ENCODE data around the gene TM7SF3.
"Not testable (repeated sequence)": the region's sequence is repeated elsewhere in the genome, so short reads cannot be mapped to it uniquely, and the experiment has no call there.

The TM7SF3 gene, protein sequence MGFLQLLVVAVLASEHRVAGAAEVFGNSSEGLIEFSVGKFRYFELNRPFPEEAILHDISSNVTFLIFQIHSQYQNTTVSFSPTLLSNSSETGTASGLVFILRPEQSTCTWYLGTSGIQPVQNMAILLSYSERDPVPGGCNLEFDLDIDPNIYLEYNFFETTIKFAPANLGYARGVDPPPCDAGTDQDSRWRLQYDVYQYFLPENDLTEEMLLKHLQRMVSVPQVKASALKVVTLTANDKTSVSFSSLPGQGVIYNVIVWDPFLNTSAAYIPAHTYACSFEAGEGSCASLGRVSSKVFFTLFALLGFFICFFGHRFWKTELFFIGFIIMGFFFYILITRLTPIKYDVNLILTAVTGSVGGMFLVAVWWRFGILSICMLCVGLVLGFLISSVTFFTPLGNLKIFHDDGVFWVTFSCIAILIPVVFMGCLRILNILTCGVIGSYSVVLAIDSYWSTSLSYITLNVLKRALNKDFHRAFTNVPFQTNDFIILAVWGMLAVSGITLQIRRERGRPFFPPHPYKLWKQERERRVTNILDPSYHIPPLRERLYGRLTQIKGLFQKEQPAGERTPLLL

DNA sequence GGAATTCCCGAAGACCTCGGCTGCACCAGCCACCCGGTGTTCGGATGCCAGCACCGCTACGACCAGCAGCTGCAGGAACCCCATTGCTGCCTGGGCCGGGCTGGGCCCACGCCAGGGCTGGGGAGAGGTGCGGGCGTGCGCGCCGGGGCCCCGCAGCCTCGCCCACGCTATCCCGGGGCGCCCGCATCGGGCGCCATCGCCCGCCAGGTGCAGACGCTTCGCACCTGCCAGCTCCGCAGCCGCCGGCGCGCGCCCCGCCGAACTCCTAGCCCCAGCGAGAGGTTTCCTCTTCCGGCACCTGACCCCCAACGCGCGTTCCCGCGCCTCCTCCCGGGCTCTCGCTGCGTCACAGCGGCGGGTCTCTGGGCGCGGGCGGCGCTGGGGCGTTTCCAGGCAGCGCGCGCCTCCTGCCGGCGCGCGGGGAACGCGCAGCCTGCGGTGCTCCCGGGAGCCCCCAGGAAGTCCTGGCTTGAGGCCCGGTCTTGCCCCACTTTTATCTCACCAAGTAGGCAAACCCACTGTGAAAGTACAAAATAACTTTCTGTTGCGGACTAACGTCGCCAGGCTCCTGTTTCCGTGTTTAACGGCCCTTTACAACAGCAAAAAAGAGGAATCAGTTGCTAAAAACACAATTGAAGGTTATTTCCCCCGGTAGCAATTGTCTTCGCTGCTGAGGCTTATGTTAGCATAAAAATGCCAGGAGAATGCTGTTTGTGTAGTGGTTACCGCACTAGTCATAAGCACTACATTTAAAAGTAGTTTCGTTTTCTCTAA lies at the start of gene TM7SF3:
TSS of gene TM7SF3 (minus strand) at position 300 of the 774 bp plus-strand sequence. CDS start at position 84, 216 bp downstream.
- peak; percentile 100 for DNase-seq

DNA sequence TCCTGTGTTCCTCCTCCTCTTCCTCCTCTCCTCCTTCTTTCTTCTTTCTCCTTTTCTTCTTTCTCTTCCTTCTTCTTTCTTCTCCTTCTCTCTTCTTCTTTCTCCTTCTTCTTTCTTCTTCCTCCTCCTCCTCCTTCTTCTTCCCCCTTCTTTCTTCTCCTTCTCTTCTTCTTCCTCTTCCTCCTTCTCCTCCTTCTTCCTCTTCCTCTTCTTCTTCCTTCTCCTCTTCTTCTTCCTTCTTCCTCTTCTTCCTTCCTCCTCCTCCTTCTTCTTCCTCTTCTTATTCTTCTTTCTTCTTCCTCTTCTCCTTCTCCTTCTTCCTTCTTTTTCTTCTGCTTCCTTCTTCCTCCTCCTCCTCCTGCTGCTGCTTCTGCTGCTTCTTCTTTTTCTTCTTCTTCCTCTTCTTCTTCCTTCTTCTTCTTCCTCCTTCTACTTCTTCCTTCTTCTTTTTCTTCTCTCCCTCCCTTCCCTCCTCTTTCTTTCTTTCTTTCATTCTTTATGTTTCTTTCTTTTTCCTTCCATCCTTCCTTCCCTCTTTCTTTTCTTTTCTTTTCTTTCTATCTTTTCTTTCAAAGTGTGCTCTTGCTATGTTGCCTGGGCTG lies 49.2 kb upstream of the TM7SF3 start:
- DNase-seq = no peak

DNA sequence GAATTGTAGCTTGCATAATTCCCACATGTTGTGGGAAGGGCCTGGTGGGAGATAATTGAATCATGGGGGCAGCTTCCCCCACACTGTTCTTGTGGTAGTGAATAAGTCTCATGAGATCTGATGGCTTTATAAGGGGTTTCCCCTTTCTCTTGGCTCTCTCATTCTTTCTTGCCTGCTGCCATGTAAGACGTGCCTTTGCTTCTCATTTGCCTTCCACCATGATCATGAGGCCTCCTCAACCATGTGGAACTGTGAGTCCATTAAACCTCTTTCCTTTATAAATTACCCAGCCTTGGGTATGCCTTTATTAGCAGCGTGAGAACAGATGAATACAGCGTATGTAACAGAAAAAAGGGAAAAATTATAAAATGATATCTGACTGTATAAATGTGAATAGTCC lies 47.1 kb upstream of the TM7SF3 start:
- no peak for DNase-seq

DNA sequence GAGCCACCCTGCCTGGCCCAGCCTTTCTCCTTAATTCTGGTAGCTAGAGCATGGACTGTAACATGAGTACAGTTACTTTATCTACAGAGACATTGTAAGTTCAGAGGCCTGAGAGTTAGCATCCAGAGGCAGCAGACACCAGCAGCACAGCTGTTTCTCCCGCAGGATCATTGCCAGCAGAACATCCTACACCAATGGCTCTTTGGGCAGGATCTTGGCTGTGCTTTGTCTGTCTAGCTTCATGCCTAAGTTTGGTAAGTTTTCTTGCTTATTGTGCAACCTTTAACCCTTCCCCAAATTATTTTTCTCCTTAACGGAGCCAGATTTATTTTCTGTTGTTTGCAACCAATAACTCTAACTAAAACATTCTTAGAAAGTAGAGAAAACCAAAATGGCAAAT lies 46.6 kb upstream of the TM7SF3 start:
- DNase-seq = no peak

DNA sequence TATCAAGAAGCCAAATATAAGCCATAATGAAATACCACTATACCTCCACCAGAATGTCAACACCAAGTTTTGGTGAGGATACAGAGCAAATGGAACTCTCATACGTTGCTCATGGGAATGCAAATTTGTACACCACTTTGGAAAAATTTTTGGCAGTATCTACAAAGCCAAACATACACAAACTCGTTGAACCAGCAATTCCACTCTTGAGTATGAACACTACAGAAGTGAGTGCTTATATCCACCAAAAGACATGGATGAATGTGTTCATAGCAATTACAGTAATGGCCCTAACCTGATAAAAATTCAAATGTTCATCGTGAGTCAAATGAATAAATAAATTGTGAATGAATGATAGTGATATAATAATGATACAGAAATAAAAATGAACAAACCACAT lies 43.4 kb upstream of the TM7SF3 start:
- peak; percentile 75 for DNase-seq

DNA sequence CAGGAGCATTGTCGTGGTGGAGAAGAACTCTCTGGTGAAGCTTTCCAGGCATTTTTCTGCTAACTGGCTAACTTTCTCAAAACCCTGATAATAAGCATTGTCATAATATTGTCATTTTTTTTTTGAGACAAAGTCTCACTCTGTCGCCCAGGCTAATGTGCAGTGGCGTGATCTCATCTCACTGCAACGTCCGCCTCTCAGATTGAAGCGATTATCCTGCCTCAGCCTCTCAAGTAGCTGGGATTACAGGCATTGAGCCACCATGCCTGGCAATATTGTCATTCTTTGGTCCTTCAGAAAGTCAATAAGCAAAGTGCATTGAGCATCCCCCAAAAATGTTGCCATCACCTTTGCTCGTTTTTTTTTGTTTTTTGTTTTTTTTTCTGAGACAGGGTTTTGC lies 41.8 kb upstream of the TM7SF3 start:
- DNase-seq = no peak

DNA sequence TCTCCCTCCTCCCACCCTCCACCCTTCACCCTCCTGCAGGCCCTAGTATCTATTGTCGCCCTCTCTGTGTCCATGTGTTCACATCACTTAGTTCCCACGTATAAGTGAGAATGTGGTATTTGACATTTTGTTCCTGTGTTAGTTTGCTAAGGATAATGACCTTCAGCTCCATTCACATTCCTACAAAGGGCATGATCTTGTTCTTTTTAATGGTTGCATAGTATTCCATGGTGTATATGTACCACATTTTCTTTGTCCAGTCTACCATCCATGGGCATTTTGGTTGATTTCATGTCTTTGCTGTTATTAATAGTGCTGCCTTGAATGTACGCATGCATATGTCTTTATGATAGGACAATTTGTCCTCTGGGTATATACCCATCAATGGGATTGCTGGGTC lies 38.6 kb upstream of the TM7SF3 start:
- DNase-seq = no peak

DNA sequence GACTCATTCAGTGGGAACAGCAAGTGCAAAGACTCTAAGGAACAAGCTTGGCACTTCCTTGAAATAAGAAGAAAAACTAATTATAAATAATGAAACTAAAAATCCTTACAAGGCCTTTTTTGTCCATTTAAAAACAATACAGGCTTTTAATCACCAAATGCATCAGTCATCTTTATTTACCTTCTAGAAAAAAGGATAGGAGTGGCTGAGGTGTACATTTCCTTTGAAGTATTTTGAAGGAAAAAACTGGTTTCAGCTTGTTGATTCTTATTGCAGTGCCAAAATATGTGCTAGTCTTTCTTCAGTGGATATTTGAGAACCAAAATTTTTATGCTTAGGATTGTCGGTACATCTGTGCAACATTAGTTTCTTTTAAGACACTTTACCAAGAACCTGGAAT lies 38.0 kb upstream of the TM7SF3 start:
- peak; percentile 42 for DNase-seq

DNA sequence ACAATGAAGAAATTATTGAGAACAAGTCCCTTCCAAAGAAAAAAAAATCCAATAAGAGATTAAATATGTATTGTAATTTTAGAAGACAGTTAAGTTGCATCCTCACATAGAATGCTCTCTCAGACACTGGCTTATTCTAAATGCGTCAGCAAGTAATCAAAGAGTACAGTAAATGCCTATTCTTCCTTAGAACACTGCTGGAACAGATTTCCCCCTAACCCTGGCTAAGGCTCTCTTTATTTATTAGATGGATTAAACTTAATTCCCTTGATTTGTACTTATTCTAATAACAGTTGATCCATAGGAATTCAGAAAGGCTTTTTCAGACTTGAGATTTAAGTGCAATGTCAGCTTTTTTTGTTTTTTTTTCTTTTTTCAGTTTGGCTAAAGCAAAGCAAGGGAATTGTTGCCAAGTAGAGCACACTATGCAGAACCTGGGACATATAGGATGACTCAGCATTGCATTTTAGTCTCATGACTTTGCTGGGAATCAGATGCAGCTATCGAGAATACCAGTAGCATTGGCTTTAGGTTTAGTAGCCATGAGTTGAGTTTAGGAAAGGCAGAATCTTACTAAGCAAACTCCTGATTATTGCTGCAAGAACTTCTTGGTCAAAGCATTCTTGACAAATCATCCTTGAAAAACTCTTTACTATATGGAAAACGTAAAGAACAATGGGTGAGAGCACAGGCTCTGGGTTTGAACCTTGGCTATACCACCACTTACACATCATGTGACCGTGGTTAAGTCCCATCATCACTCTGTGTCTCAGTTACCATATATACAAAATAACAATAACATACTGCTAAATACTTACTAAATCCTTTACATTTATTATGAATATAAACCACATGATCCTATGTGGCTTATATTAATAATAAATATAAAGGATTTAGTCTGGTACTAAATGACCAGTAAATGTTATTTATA lies 34.9 kb upstream of the TM7SF3 start:
- DNase-seq = peak; percentile 74

DNA sequence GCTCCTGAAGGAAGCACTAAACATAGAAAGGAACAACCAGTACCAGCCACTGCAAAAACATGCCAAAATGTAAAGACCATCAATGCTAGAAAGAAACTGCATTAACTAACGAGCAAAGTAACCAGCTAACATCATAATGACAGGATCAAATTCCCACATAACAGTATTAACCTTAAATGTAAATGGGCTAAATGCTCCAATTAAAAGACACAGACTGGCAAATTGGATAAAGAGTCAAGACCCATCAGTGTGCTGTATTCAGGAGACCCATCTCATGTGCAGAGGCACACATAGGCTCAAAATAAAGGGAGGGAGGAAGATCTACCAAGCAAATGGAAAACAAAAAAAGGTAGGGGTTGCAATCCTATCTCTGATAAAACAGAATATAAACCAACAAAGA lies 27.8 kb upstream of the TM7SF3 start:
- DNase-seq = not testable (repeated sequence)

DNA sequence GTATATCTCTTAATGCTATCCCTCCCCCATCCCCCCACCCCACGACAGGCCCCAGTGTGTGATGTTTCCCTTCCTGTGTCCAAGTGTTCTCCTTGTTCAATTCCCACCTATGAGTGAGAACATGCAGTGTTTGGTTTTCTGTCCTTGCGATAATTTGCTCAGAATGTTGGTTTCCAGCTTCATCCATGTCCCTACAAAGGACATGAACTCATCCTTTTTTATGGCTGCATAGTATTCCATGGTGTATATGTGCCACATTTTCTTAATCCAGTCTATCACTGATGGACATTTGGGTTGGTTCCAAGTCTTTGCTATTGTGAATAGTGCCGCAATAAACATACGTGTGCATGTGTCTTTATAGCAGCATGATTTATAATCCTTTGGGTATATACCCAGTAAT lies 26.5 kb upstream of the TM7SF3 start:
- DNase-seq = not testable (repeated sequence)

DNA sequence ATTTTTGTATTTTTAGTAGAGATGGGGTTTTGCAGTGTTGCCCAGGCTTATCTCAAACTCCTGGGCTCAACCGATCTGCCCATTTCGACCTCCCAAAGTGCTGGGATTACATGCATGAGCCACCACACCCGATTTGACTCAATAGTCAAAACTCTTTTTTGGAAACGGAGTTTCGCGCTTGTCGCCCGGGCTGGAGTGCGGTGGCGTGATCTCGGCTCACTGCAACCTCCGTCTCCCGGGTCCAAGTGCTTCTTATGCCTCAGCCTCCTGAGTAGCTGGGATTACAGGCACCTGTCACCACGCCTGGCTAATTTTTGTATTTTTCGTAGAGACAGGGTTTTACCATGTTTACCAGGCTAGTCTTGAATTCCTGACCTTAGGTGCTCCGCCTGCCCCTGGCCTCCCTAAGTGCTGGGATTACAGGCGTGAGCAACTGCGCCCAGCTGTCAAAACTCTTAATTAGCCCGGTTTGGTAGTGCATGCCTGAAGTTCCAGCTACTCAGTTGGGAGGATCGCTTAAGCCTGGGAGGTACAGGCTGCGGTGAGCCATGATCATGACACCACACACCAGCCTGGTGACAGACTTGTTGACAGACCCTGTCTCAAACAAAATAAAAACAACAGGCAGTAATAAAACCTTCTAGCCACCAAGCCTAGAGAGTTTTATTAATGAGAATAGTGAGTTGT lies 20.6 kb upstream of the TM7SF3 start:
- no peak for DNase-seq

DNA sequence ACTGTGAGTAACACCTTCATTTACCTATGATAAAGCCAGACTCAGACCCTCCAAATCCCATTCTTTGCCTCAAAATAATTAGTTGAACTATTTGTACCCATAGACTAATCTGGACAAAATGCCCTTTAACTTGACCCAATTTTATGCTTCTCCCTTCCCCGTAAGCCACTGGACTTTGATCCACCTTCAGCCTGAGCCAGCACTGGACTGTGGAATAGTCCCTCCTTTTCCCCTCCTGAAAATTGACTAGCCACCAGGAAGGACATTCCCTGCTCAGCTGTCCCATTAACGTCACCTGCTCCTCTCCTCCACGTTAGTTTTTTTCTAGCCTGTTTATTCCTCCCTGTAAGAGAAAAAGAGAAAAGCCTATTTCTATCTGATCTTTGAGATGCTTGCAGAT lies 18.5 kb upstream of the TM7SF3 start:
- no peak for DNase-seq

DNA sequence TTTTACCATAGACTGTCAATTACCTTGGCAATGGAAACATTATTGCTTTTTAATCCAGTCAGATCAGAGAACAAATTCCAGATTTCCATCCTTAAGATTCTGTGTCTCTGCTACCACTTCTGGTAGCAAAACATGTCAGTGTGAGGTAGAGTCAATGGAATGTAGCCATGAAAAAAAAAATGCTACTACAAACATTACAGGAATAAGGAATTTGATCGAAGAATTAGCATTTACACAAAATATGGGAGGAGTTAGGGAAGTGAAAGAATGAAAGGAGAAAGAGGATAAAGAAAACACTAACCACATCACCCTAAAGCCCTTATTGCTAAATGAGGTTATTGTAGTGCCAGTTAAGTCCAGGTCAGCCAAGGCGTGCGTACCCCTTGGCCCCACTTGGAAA lies 17.3 kb upstream of the TM7SF3 start:
- DNase-seq = no peak

DNA sequence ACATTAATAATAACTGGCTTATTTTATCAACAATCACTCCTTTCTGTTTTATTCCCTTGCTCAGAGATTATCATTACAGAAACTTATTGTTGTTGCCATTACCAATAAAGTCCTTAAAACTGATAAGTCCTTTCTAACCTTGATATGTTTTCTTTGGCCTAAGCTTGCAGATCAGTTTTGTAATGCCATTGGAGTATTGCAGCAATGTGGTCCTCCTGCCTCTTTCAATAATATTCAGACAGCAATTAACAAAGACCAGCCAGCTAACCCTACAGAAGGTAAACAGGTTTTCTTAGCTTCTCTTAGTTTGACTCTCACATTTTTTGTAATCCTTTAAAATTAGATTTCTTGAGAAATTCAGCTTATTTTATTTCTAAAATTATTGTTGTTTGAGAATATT lies 12.1 kb upstream of the TM7SF3 start:
- no peak for DNase-seq

DNA sequence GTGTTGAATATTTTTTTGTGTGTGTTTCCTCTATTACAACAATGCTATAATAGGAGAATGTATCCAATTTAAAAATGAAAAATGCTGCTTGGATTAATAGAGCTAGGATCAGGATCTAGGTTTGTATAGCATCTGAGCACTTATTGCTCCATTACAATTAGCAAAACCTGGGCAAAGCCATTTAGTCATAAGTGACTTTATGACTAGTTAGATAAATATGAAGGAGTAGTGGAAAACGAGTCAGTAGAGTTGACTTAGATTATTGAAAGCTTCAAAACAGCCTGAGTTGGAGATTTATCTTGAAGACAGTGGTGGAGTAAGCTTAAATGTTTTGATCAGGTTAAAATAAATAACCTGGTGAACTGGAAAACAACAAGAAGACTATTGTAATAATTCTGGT lies 10.9 kb upstream of the TM7SF3 start:
- DNase-seq = no peak

DNA sequence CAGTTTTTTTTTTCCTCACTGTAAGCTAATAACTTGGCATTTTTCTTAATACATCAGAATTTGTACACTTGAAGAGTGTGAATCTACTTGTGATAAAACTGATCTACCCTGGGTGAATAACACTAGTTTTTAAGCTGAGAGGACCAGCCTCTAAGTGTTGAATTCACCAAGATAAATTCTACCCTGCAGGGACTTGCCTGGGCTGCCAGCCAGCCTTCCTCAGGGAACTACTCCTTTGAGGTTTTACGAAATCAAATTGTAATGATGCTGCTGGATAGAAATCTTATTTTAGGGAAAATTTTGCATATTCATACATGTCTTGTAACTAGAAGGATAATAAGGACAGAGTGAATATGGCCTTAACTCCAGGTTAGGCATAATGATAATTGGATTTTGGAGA lies 10.1 kb upstream of the TM7SF3 start:
- no peak for DNase-seq

DNA sequence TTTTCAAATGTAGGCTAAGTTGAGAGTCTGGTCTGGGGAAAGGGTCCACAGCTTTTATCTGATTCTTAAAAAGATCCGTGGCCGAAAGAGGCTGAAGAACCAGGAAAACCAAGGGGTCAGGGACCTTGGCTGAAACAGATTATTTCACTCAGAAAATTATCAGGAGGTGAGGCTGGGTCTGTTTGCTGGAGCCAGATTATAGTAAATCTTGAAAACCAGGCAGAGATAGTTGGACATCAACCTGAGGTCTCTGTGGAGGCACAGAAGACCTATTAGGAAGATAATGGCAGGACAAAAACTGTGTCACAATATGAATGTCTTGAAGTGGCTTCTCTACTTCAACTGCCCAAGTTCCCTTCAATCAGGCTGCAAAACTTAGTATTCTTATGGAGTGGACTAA lies 6.6 kb upstream of the TM7SF3 start:
- no peak for DNase-seq

DNA sequence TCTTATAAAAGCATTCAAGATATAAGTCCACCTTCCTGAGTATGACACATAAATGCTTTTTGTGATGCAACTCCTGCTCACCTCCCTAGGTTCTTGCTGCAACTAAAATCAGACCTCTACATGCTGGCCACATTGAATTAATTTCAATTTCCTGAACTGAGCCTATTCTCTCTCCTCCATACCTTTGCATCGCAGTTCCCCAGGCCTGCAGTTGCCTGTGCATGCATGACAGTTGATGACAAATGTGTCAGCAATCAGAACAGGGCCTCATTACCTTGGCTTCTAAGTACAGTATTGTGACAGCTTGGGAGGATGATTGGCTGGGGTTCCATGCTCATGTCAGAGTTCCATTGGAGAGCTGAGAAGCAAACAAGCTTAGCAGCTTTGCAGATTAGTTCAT lies 3.9 kb upstream of the TM7SF3 start:
- DNase-seq = peak; percentile 26

DNA sequence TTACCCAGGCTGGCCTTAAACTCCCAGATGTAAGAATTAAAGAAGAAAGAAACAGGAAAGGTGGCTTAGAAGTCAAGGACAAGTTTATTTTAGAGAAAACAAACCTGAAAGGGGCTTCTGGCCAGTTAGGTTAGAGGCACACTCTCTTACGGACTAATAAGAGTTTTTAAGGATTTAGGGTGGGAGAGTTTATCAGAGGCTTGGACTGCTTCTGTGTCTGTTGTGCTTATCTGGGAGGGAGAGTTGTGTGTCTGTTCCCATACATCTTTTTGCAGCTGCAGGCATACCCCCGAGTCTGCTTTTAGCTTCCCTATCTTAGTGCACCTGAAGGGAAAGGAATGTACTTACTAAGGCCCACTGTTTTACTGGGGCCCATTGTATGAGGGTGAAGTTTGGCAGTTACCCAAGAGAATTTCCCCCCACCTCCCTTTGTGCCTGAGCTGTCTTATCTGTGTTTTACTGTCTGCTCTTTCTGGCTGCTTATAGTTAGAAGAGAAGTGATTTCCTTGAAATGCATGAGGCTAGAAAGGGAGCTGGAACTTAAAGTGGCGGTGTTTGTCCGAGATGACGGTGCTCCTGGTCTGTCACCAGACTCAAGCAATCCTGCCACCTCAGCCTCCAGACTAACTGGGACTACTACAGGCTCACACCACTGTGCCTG lies 3.1 kb upstream of the TM7SF3 start:
- not testable (repeated sequence) for DNase-seq

DNA sequence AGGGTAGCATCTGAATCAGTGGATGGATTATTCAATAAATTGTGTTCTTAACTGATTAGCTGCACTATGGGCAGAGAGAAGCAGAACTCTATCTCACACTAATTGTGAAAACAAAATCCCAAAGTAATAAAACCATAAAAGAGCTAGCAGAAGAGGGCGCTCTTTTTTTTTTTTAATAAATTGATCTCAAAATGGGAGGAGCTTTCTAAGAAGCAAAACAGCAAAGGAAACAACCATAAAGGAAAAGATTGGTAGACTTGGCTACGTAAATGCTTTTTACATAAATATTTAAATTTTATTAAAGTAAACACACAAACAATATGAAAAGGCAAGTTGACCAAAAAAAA lies 1.5 kb upstream of the TM7SF3 start:
- peak; percentile 82 for DNase-seq

Measured in DMS53 (cell line).